GM20431 (cell line): Measurements from ENCODE around the gene AQP9.
"Not testable (repeated sequence)": the region's sequence is repeated elsewhere in the genome, so short reads cannot be mapped to it uniquely, and the experiment has no call there.

Experiments
- in situ Hi-C: fragments of 300-500 bp; cut with MseI, MboI; formaldehyde crosslinking; loops from one replicate; pipeline ENCODE4 v1.15.0; 2020; ENCODE audit warnings: low sequenced_read_pairs; ENCODE audit not compliant: unreplicated experiment

Gene AQP9

GRCh38 chr15:58138106-58138505 lies at the start of gene AQP9:
Gene AQP9, plus strand, starts transcription at chr15:58138381. Its CDS starts 185 bp downstream, at chr15:58138566.
- in situ Hi-C loops, result no loop called here

GRCh38 chr15:58095415-58095814 lies 42.8 kb upstream of the AQP9 start:
- in situ Hi-C loops, result no loop called here

- in situ Hi-C loops, result no loop called here
Observed at GRCh38 chr15:58096529-58097084, 41.6 kb upstream of the AQP9 start.

- in situ Hi-C loops, result no loop called here
Observed at GRCh38 chr15:58103482-58103881, 34.7 kb upstream of the AQP9 start.

GRCh38 chr15:58108117-58108516 lies 30.1 kb upstream of the AQP9 start:
- in situ Hi-C loops, result no loop called here

GRCh38 chr15:58109419-58109818 lies 28.8 kb upstream of the AQP9 start:
- in situ Hi-C loops, result no loop called here

GRCh38 chr15:58110999-58111717 lies 27.0 kb upstream of the AQP9 start:
- in situ Hi-C loops, result no loop called here

GRCh38 chr15:58111718-58112104 lies 26.5 kb upstream of the AQP9 start:
- in situ Hi-C loops, result no loop called here

GRCh38 chr15:58113358-58113757 lies 24.8 kb upstream of the AQP9 start:
- in situ Hi-C loops, result not testable (repeated sequence)

- in situ Hi-C loops, result no loop called here
Observed at GRCh38 chr15:58114388-58114787, 23.8 kb upstream of the AQP9 start.

- in situ Hi-C loops, result no loop called here
Observed at GRCh38 chr15:58114812-58115211, 23.4 kb upstream of the AQP9 start.

GRCh38 chr15:58115692-58116091 lies 22.5 kb upstream of the AQP9 start:
- in situ Hi-C loops, result no loop called here

GRCh38 chr15:58117619-58118018 lies 20.6 kb upstream of the AQP9 start:
- in situ Hi-C loops, result no loop called here

- in situ Hi-C loops, result no loop called here
Observed at GRCh38 chr15:58118272-58118671, 19.9 kb upstream of the AQP9 start.

- in situ Hi-C loops, result no loop called here
Observed at GRCh38 chr15:58119016-58119415, 19.2 kb upstream of the AQP9 start.

- in situ Hi-C loops, result no loop called here
Observed at GRCh38 chr15:58124585-58124984, 13.6 kb upstream of the AQP9 start.

- in situ Hi-C loops, result no loop called here
Observed at GRCh38 chr15:58125333-58125732, 12.8 kb upstream of the AQP9 start.

GRCh38 chr15:58134886-58135285 lies 3.3 kb upstream of the AQP9 start:
- in situ Hi-C loops, result no loop called here

GRCh38 chr15:58135511-58136174 lies 2.5 kb upstream of the AQP9 start:
- in situ Hi-C loops, result no loop called here

GRCh38 chr15:58136731-58137130 lies 1.4 kb upstream of the AQP9 start:
- in situ Hi-C loops, result no loop called here

- in situ Hi-C loops, result no loop called here
Observed at GRCh38 chr15:58137686-58138085, 495 bp upstream of the AQP9 start.
